Gastroesophageal sphincter (tissue), 4 donors: ENCODE results near the gene PRKG1. TPM values are rescaled to one million over a fixed set of nuclear protein-coding genes. Genes with fewer than 3 reads are reported as not detected.
"Not testable (repeated sequence)": the region's sequence is repeated elsewhere in the genome, so short reads cannot be mapped to it uniquely, and the experiment has no call there.

Experiments
- ATAC-seq: fragments of 150-250 bp; one replicate; pipeline ENCODE4 v1.9.1; 2016; ENCODE audit warnings: mild to moderate bottlenecking, moderate library complexity
- H3K27ac ChIP-seq, 4 donors: fragments of 200-600 bp; sonication (generic) in 3 of 4; 1 replicate in 3 of 4; 2 replicates in 1 of 4; pipeline ENCODE4 v1.5.1; 2016 to 2019
- H3K27me3 ChIP-seq: fragments of 200-600 bp; sonication (generic); one replicate; pipeline ENCODE4 v1.5.1; 2019
- H3K36me3 ChIP-seq, 2 donors: fragments of 200-600 bp; sonication (generic); one replicate each; pipeline ENCODE4 v1.5.1; 2019; ENCODE audit warnings: control low read depth in 1 of 2
- H3K4me1 ChIP-seq, 3 donors: fragments of 200-600 bp; sonication (generic); 1 replicate in 2 of 3; 2 replicates in 1 of 3; pipeline ENCODE4 v1.5.1; 2016 to 2019; ENCODE audit warnings: control low read depth in 2 of 3
- H3K4me3 ChIP-seq, 2 donors: fragments of 200-600 bp; sonication (generic); one replicate each; pipeline ENCODE4 v1.5.1; 2019; ENCODE audit warnings: mild to moderate bottlenecking in 1 of 2, moderate library complexity in 1 of 2
- H3K9me3 ChIP-seq, 3 donors: fragments of 200-600 bp; sonication (generic); one replicate each; pipeline ENCODE4 v1.5.1; 2017 to 2019; ENCODE audit warnings: control low read depth in 2 of 3
- CTCF ChIP-seq, 4 experiments: fragments of 200-600 bp in 2 of 4; fragments of 450-650 bp in 2 of 4; sonication (generic) in 1 of 4; IDR thresholded peaks; one replicate each; pipeline ENCODE4 v1.5.1; 2017 to 2019; ENCODE audit warnings: antibody characterized with exemption in 4 of 4, mild to moderate bottlenecking in 2 of 4, moderate library complexity in 2 of 4
- EP300 ChIP-seq: sonication (generic); formaldehyde crosslinking; IDR thresholded peaks from one replicate; pipeline ENCODE4 v1.6.1; 2017; ENCODE audit warnings: antibody characterized with exemption, mild to moderate bottlenecking
- POLR2A ChIP-seq, 2 donors: fragments of 450-650 bp; IDR thresholded peaks; one replicate each; pipeline ENCODE4 v1.6.1; 2017; ENCODE audit warnings: antibody characterized with exemption in 2 of 2, mild to moderate bottlenecking in 2 of 2, moderate library complexity in 1 of 2
- POLR2AphosphoS5 ChIP-seq: sonication (generic); formaldehyde crosslinking; IDR thresholded peaks from one replicate; pipeline ENCODE4 v1.6.1; 2017; ENCODE audit warnings: antibody characterized with exemption
- WGBS, 2 donors: methylation state at CpG; one replicate each; pipeline ENCODE4 v1.1.5; 2018; ENCODE audit warnings: low coverage in 1 of 2; 5-methylcytosine and 5-hydroxymethylcytosine counted together
- total RNA-seq, 4 donors: library from RNA; depleted of rRNA; stranded (reverse); fragments of >200 nt; gene quantifications; one replicate each; pipeline ENCODE4 v1.1.0, GENCODE V29; 2016

The PRKG1 gene
- total RNA-seq, 4 donors from 2014 or later: 27.5 to 73.2 (median 39.2) TPM

DNA sequence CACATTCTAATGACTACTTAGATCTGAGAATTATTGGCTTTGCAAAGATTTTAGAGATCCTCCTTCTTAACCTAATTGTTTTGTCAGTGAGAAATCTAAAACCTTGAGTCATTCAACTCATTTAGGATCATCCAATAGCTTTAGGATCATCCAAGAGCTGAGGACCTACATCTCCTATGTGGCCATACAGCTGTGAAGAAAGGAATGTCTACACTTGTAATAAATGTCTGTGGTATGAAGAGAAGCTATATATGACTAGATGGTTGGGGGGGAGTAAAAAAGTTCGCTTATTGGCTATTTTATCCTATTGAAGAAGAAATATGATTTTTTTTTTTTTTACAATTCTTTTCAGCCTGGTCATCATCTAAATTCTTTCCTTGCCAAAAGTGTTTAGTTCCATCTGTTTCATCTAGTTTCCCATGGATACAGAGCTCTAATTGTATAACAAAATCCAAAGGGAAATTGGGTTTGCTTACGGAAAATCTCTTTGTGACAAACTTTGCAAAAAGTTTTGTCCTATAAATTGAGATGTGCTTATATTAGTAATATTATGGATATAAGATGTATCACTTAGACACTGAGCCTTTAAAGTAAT lies 196.7 kb downstream of the PRKG1 start:
- no peaks in the 10 kb centered on the region for H3K36me3 ChIP-seq
- H3K27ac ChIP-seq: no peak overlapping the region
- TF ChIP-seq EP300 (no peak), CTCF (IDR thresholded peaks at IDR 0.05) (no peak), POLR2AphosphoS5 (no peak), POLR2A (IDR thresholded peaks at IDR 0.05) (no peak)
- WGBS, 2 donors: 84 to 90% methylated on average over 2 of the region's 2 CpGs
- H3K4me3 ChIP-seq: no peak overlapping the region
- no peak for ATAC-seq
- peaks cover 0 to 16% (median 0%) of the 10 kb centered on the region in 3 donors for H3K4me1 ChIP-seq
- no peaks in the 10 kb centered on the region for H3K9me3 ChIP-seq
- H3K27me3 ChIP-seq: no peaks in the 10 kb centered on the region

DNA sequence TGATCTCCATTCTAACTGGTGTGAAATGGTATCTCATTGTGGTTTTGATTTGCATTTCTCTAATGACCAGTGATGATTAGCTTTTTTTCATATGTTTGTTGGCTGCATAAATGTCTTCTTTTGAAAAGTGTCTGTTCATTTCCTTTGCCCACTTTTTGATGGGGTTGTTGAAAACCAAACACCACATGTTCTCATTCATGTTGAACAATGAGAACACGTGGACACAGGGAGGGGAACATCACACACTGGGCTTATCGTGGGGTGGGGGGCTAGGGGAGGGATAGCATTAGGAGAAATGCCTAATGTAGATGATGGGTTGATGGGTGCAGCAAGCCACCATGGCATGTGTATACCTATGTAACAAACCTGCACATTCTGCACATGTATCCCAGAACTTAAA lies 197.8 kb downstream of the PRKG1 start:
- H3K36me3 ChIP-seq, ATAC-seq, H3K9me3 ChIP-seq, H3K4me3 ChIP-seq, H3K27me3 ChIP-seq, H3K27ac ChIP-seq: not testable (repeated sequence)
- WGBS, 2 donors: no CpG with 5 or more reads among the region's 2 CpGs
- peaks cover 0 to 16% (median 0%) of the 10 kb centered on the region in 3 donors for H3K4me1 ChIP-seq

DNA sequence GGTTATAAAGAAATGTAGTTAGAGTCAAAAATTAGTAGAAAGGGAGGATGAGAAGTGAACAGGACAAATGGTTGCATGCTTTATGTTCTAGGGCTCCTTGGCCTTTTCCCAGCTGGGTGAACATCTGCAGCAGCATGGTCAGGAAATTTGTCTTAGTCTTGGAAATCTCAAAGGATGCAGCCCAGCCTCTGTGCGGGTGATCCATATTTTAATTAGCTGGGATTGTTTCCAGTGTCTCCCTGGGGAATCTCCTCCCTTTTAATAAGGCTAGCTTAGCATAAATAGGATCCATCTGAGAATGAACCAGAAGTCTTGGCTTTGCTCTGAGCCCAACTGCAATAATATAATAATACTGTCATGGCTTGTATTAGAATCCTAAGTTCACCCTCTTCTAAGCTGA lies 198.3 kb downstream of the PRKG1 start:
- Histone ChIP-seq H3K27ac (no peak overlapping the region), H3K9me3 (no peaks in the 10 kb centered on the region), H3K4me3 (no peak overlapping the region), H3K4me1 (peaks cover 0 to 16% (median 0%) of the 10 kb centered on the region in 3 donors), H3K36me3 (no peaks in the 10 kb centered on the region), H3K27me3 (no peaks in the 10 kb centered on the region)
- no peak for ATAC-seq
- TF ChIP-seq POLR2AphosphoS5 (no peak), CTCF (IDR thresholded peaks at IDR 0.05) (no peak), POLR2A (IDR thresholded peaks at IDR 0.05) (no peak), EP300 (no peak)
- WGBS, 2 donors: 43 to 75% methylated on average over 1 of the region's 1 CpG

DNA sequence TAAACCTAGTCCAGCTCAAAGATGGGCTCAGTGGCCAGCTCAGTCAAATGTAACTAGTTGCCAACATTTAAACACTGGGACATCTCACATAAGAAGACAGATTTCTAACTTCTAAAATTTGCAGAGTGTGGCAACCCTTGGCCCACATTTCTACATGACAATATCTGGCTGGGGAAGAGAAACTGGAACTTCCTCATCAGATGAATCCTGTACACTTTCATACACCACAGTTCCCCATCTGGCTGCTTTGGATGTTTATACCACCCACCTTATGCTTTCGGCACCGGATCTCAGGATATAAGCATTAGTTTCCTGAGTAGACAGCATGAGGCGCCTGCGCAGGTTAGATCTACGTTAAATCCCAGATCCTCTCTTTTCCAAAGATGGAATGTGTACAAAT lies 199.3 kb downstream of the PRKG1 start:
- 81 to 87% methylated on average over 5 of the region's 5 CpGs for WGBS, 2 donors
- Histone ChIP-seq H3K4me1 (peaks cover 0 to 16% (median 0%) of the 10 kb centered on the region in 3 donors), H3K27me3 (no peaks in the 10 kb centered on the region), H3K4me3 (no peak overlapping the region), H3K9me3 (no peaks in the 10 kb centered on the region), H3K36me3 (no peaks in the 10 kb centered on the region), H3K27ac (no peak overlapping the region)
- TF ChIP-seq CTCF (IDR thresholded peaks at IDR 0.05): no peak
- no peak for TF ChIP-seq POLR2A (IDR thresholded peaks at IDR 0.05)
- no peak for TF ChIP-seq POLR2AphosphoS5
- no peak for TF ChIP-seq EP300
- no peak for ATAC-seq

DNA sequence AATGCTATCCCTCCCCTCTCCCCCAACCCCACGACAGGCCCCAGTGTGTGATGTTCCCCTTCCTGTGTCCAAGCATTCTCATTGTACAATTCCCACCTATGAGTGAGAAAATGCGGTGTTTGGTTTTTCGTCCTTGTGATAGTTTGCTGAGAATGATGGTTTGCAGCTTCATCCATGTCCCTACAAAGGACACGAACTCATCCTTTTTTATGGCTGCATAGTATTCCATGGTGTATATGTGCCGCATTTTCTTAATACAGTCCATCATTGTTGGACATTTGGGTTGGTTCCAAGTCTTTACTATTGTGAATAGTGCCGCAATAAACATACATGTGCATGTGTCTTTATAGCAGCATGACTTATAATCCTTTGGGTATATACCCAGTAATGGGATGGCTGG lies 201.8 kb downstream of the PRKG1 start:
- ATAC-seq, H3K4me3 ChIP-seq, H3K27ac ChIP-seq, H3K27me3 ChIP-seq, H3K9me3 ChIP-seq, H3K36me3 ChIP-seq: not testable (repeated sequence)
- H3K4me1 ChIP-seq: peaks cover 0 to 16% (median 0%) of the 10 kb centered on the region in 3 donors
- WGBS, 2 donors: 95 to 96% methylated on average over 4 to 5 of the region's 6 CpGs

GRCh38 chr10:51281387-51281786 lies 207.1 kb downstream of the PRKG1 start:
- not testable (repeated sequence) for H3K27ac ChIP-seq, H3K4me1 ChIP-seq, ATAC-seq, H3K27me3 ChIP-seq, H3K4me3 ChIP-seq, H3K9me3 ChIP-seq, H3K36me3 ChIP-seq
- WGBS, 2 donors: 70 to 80% methylated on average over 1 to 2 of the region's 5 CpGs
